ENCODE results near the gene SNRPA.

- TF ChIP-seq CTCF (IDR thresholded peaks at IDR 0.05) (no peak), EZH2 (IDR thresholded peaks at IDR 0.05) (no peak), EZH2phosphoT487 (IDR thresholded peaks at IDR 0.05) (no peak)
Measured at GRCh38 chr19:40742477-40742876, 8.5 kb upstream of the SNRPA start.
